ENCODE results near the gene EFCAB6. TPM values are rescaled to one million over a fixed set of nuclear protein-coding genes. Genes with fewer than 3 reads are reported as not detected.

The EFCAB6 gene
- total RNA-seq, 1 experiment from 2014 or later = 0.21 TPM

GRCh38 chr22:43631846-43632245 lies 180.3 kb downstream of the EFCAB6 start:
- no peak for ATAC-seq
- no TSS peak for BruUV-seq (replicated peaks)
- Histone ChIP-seq H3K27ac (ENCODE audit: low read length) (no peak overlapping the region), H3K4me1 (ENCODE audit: control insufficient read depth, insufficient read depth, low read length) (no peaks in the 10 kb centered on the region), H3K9me3 (ENCODE audit: control insufficient read depth, insufficient read depth, low read depth, low read length) (no peaks in the 10 kb centered on the region), H3K36me3 (ENCODE audit: control insufficient read depth, insufficient read depth, low read length) (no peaks in the 10 kb centered on the region), H3K27me3 (ENCODE audit: control insufficient read depth, insufficient read depth, low read length) (no peaks in the 10 kb centered on the region), H3K4me3 (ENCODE audit: low read depth in 2 of 2, low read length in 2 of 2) (no peak overlapping the region)
- ChIA-PET POLR2A (no interaction called here), CTCF (no interaction called here)
- no peak for DNase-seq (ENCODE audit: low read depth, low spot score)
- intact Hi-C loops (cut with micrococcal nuclease; ENCODE audit: unreplicated experiment) (no loop called here), in situ Hi-C loops (cut with HindIII; ENCODE audit: low pct_unique_long_range_greater_than_20kb, low sequenced_read_pairs) (no loop called here)
- no peak for TF ChIP-seq TCF7L2 (IDR thresholded peaks at IDR 0.05; ENCODE audit: low read depth, low read length)
- no peak for TF ChIP-seq POLR2AphosphoS5 (IDR thresholded peaks at IDR 0.05; ENCODE audit: low read depth, low read length)
- no peak for TF ChIP-seq SIN3A (IDR thresholded peaks at IDR 0.05; ENCODE audit: borderline replicate concordance, insufficient read depth, low read depth, low read length)
- TF ChIP-seq CTCF (IDR thresholded peaks at IDR 0.05) = no peak
- TF ChIP-seq REST (IDR thresholded peaks at IDR 0.05; ENCODE audit: insufficient read depth in 1 of 2, low read depth in 2 of 2, low read length in 1 of 2) = no peak

- no peaks in the 10 kb centered on the region for H3K27me3 ChIP-seq (ENCODE audit: control insufficient read depth, insufficient read depth, low read length)
- intact Hi-C loops (cut with micrococcal nuclease; ENCODE audit: unreplicated experiment) = no loop called here
- ATAC-seq = no peak
These were observed 180.9 kb downstream of the EFCAB6 start for GRCh38 chr22:43631201-43631600.

More at GRCh38 chr22:43631201-43631600, 180.9 kb downstream of the EFCAB6 start:
- DNase-seq (ENCODE audit: low read depth, low spot score) = no peak
- TF ChIP-seq CTCF (IDR thresholded peaks at IDR 0.05) (no peak), REST (IDR thresholded peaks at IDR 0.05; ENCODE audit: insufficient read depth in 1 of 2, low read depth in 2 of 2, low read length in 1 of 2) (no peak), SIN3A (IDR thresholded peaks at IDR 0.05; ENCODE audit: borderline replicate concordance, insufficient read depth, low read depth, low read length) (no peak), POLR2AphosphoS5 (IDR thresholded peaks at IDR 0.05; ENCODE audit: low read depth, low read length) (no peak), TCF7L2 (IDR thresholded peaks at IDR 0.05; ENCODE audit: low read depth, low read length) (no peak)
- ChIA-PET POLR2A (no interaction called here), CTCF (no interaction called here)
- BruUV-seq (replicated peaks) = no TSS peak
- Histone ChIP-seq H3K4me3 (ENCODE audit: low read depth in 2 of 2, low read length in 2 of 2) (no peak overlapping the region), H3K4me1 (ENCODE audit: control insufficient read depth, insufficient read depth, low read length) (no peaks in the 10 kb centered on the region), H3K27ac (ENCODE audit: low read length) (no peak overlapping the region), H3K9me3 (ENCODE audit: control insufficient read depth, insufficient read depth, low read depth, low read length) (no peaks in the 10 kb centered on the region), H3K36me3 (ENCODE audit: control insufficient read depth, insufficient read depth, low read length) (no peaks in the 10 kb centered on the region)
- in situ Hi-C loops (cut with HindIII; ENCODE audit: low pct_unique_long_range_greater_than_20kb, low sequenced_read_pairs) = no loop called here
